KMS-11 (cell line): ENCODE results near the gene CHMP4A.

Experiments
- H2AFZ ChIP-seq: fragments of 200-600 bp; sonication (generic); 2 replicates; pipeline ENCODE4 v1.6.1; 2016; ENCODE audit warnings: antibody characterized with exemption, mixed run types, low read depth
- H3K27ac ChIP-seq: fragments of 200-600 bp; sonication (generic); 2 replicates; pipeline ENCODE4 v1.6.1; 2016; ENCODE audit warnings: mild to moderate bottlenecking, mixed run types
- H3K27me3 ChIP-seq: fragments of 200-600 bp; sonication (generic); 2 replicates; pipeline ENCODE4 v1.6.1; 2017; ENCODE audit warnings: mild to moderate bottlenecking, low read depth, mixed run types, moderate library complexity; ENCODE audit not compliant: insufficient read depth
- H3K36me3 ChIP-seq: fragments of 200-600 bp; sonication (generic); 2 replicates; pipeline ENCODE4 v1.6.1; 2017; ENCODE audit warnings: mild to moderate bottlenecking, mixed run types; ENCODE audit not compliant: insufficient read depth
- H3K4me1 ChIP-seq: fragments of 200-600 bp; sonication (generic); 2 replicates; pipeline ENCODE4 v1.6.1; 2016; ENCODE audit warnings: mild to moderate bottlenecking, low read depth, mixed run types; ENCODE audit not compliant: poor library complexity, severe bottlenecking
- H3K4me2 ChIP-seq: fragments of 200-600 bp; sonication (generic); 2 replicates; pipeline ENCODE4 v1.7.0; 2016; ENCODE audit warnings: mild to moderate bottlenecking, mixed run types
- H3K4me3 ChIP-seq: fragments of 200-600 bp; sonication (generic); IDR thresholded peaks from 2 replicates; pipeline ENCODE4 v1.6.1; 2017; ENCODE audit warnings: low read depth, low read length, mixed read lengths; ENCODE audit not compliant: insufficient read depth
- H3K79me2 ChIP-seq: fragments of 200-600 bp; sonication (generic); 2 replicates; pipeline ENCODE4 v1.6.1; 2016; ENCODE audit warnings: low read depth, mixed run types; ENCODE audit not compliant: insufficient read depth
- H3K9ac ChIP-seq: fragments of 200-600 bp; sonication (generic); 2 replicates; pipeline ENCODE4 v1.6.1; 2016; ENCODE audit warnings: mild to moderate bottlenecking, mixed run types
- H4K20me1 ChIP-seq: fragments of 200-600 bp; sonication (generic); 2 replicates; pipeline ENCODE4 v1.6.1; 2016; ENCODE audit warnings: mild to moderate bottlenecking, mixed run types; ENCODE audit not compliant: insufficient read depth
- CTCF ChIP-seq: fragments of 200-600 bp; sonication (generic); conservative IDR thresholded peaks from 2 replicates; pipeline ENCODE4 v1.6.1; 2017; ENCODE audit warnings: low read depth, mild to moderate bottlenecking, antibody characterized with exemption, low read length, moderate library complexity, mixed read lengths

The CHMP4A gene

GRCh38 chr14:24160499-24160849, 52.8 kb downstream of the CHMP4A start:
- no peak overlapping the region for H3K27ac ChIP-seq
- no peak overlapping the region for H3K9ac ChIP-seq
- no peak overlapping the region for H2AFZ ChIP-seq

GRCh38 chr14:24159777-24160498, 53.4 kb downstream of the CHMP4A start:
- Histone ChIP-seq H3K4me2 (no peak overlapping the region), H3K9ac (no peak overlapping the region), H3K27me3 (no peaks in the 10 kb centered on the region), H3K4me3 (no peak overlapping the region), H3K27ac (no peak overlapping the region), H3K4me1 (peaks cover 14% of the 10 kb centered on the region), H2AFZ (no peak overlapping the region), H3K36me3 (no peaks in the 10 kb centered on the region), H4K20me1 (no peaks in the 10 kb centered on the region), H3K79me2 (no peaks in the 10 kb centered on the region)
- no peak for TF ChIP-seq CTCF

More at GRCh38 chr14:24160499-24160849, 52.8 kb downstream of the CHMP4A start:
- Histone ChIP-seq H3K79me2 (no peaks in the 10 kb centered on the region), H3K4me3 (no peak overlapping the region), H4K20me1 (no peaks in the 10 kb centered on the region), H3K36me3 (no peaks in the 10 kb centered on the region), H3K4me1 (peaks cover 14% of the 10 kb centered on the region), H3K27me3 (no peaks in the 10 kb centered on the region), H3K4me2 (0 out of 2 replicates have a peak overlapping the region, but pooled peaks have one; percentile 36)
- no peak for TF ChIP-seq CTCF
